ENCODE data around the gene FAM222B. TPM values are rescaled to one million over a fixed set of nuclear protein-coding genes. Genes with fewer than 3 reads are reported as not detected.

Gene FAM222B
- total and polyA plus RNA-seq, 9 of the 15 experiments (the other 6 are each of a cell fraction or from before 2014, with no cell fraction given): 4.0 to 34.6 (median 7.5) TPM

DNA sequence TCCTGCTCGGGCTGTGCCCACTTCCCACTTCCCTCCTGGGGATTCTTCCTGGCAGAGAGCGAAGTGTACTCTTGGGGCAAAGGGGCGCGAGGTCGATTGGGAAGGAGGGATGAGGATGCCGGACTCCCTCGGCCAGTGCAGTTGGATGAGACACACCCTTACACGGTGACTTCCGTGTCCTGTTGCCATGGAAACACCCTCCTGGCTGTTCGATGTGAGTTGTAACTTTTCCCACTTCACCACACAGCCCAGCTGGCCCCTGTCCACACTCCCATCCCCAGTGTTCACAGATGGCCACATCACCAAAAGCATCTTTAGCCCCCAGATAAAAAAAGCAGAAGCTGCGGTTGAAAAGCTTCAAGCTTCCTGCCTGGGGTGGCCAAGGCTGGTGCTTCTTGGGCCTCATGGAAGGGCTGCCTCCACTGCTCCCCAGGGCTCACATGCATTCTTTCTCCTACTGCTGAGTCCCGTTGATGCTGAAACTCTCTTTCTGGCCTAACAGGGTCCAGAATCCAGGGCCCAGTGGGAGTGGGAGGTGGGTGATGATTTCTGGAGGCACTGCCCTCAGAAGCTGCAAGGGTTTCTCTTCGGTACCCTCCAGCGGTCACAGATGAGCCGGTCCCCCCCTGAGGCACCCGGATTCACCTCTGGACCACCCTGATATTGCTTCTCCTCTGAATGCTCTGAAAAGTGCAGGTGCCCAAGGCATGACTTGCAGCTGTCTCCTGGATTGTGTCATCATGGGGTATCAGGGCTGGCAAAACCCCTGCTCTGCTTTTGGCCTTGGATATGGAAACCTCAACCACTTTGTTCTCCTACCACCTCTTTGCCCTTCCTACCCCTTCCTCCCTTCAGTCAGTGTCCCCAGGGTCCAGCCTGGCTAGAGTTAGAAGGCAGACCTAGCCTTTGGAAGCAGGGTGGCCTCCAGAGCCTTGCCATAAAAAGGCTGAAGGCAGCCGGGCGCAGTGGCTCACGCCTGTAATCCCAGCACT lies 100.9 kb downstream of the FAM222B start (continued):
- TF ChIP-seq MAZ (CRISPR knock-in tag; conservative IDR thresholded peaks at IDR 0.05 in 1 of 2, IDR thresholded peaks at IDR 0.05 in 1 of 2) (peak in 1 of 2 experiments; percentile 31; a peak in 2 of 4 replicates), ZNF592 (IDR thresholded peaks at IDR 0.05) (0 out of 2 replicates have a peak, but pooled peaks have one; percentile 35), E4F1 (CRISPR knock-in tag; IDR thresholded peaks at IDR 0.05; ENCODE audit: borderline replicate concordance) (no peak), SPI1 (IDR thresholded peaks at IDR 0.05; ENCODE audit: borderline replicate concordance, low read depth, low read length) (peak; percentile 94), CGGBP1 (CRISPR knock-in tag; IDR thresholded peaks at IDR 0.05) (no peak), ZNF175 (CRISPR knock-in tag; IDR thresholded peaks at IDR 0.05; ENCODE audit: low read depth) (peak; percentile 48; the same call in 1 of the 2 replicates), EP300 (IDR thresholded peaks at IDR 0.05; ENCODE audit: low read length) (peak; percentile 52), RBM39 (optimal IDR thresholded peaks at IDR 0.05; ENCODE audit: low read depth, low read length) (no peak), BHLHE40 (IDR thresholded peaks at IDR 0.05; ENCODE audit: low read length) (peak; percentile 43; the same call in 1 of the 2 replicates), GATA2 (CRISPR knock-in tag; IDR thresholded peaks at IDR 0.05) (peak; percentile 60; the same call in 1 of the 2 replicates), MIER1 (IDR thresholded peaks at IDR 0.05; ENCODE audit: low read depth) (no peak), CREB3L1 (IDR thresholded peaks at IDR 0.05; ENCODE audit: borderline replicate concordance, low read depth) (peak; percentile 39; the same call in 1 of the 2 replicates), TBL1XR1 (IDR thresholded peaks at IDR 0.05; ENCODE audit: low read length in 2 of 2) (no peak; a peak in 2 of 4 replicates), STAT5A (IDR thresholded peaks at IDR 0.05; ENCODE audit: borderline replicate concordance, low read length) (peak; percentile 30; the same call in 1 of the 2 replicates), THRAP3 (IDR thresholded peaks at IDR 0.05; ENCODE audit: borderline replicate concordance) (no peak), ERF (CRISPR knock-in tag; IDR thresholded peaks at IDR 0.05) (0 out of 2 replicates have a peak, but pooled peaks have one; percentile 66)

Data from K562 (cell line).